HepG2 (cell line): Measurements from ENCODE around the gene UBE4A. TPM values are rescaled to one million over a fixed set of nuclear protein-coding genes. Genes with fewer than 3 reads are reported as not detected.
A peak's percentile ranks its signal among the peaks of the same experiment; 100 is the strongest.

Experiments
- PLRG1 ChIP-seq: fragments of 450-650 bp; conservative IDR thresholded peaks from 2 replicates; pipeline ENCODE4 v1.6.1; 2016
- SAP130 ChIP-seq: IDR thresholded peaks from 2 replicates; pipeline ENCODE4 v1.6.1; 2016; ENCODE audit warnings: low read depth
- ZNF563 ChIP-seq: sonication (generic); formaldehyde crosslinking; IDR thresholded peaks from 2 replicates; pipeline ENCODE4 v1.8.0; 2022; ENCODE audit warnings: mild to moderate bottlenecking, moderate library complexity, missing genetic modification reagents
- polyA plus RNA-seq, 8 experiments: library from polyadenylated mRNA; depleted of rRNA in 3 of 8; stranded (reverse) in 7 of 8; unstranded in 1 of 8; fragments of >200 nt; fragmentation: Illumina TruSeq in 4 of 8; extraction: Trizol in 4 of 8; gene quantifications; 2 replicates each; pipeline versions ENCODE4 v1.2.1 to v1.2.3, GENCODE V29; 2011 to 2016; ENCODE audit warnings: low read depth in 4 of 8, missing spikeins in 1 of 8, mixed read lengths in 1 of 8; ENCODE audit not compliant: insufficient read depth in 1 of 8
- total RNA-seq, 5 experiments: library from RNA; depleted of rRNA; stranded (reverse); fragments of >200 nt; fragmentation: Illumina TruSeq; extraction: Trizol; gene quantifications; 2 replicates each; pipeline ENCODE4 v1.2.3, GENCODE V29; 2016; ENCODE audit warnings: low read depth in 1 of 5
- TF ChIP-seq, protein P1 (sequence below): sonication (generic); formaldehyde crosslinking; IDR thresholded peaks from 2 replicates; pipeline ENCODE4 v1.8.0; 2023; ENCODE audit warnings: mild to moderate bottlenecking, missing genetic modification reagents
- TF ChIP-seq, protein P2 (sequence below): sonication (generic); formaldehyde crosslinking; IDR thresholded peaks from 2 replicates; pipeline ENCODE4 v1.4.0; 2020; ENCODE audit warnings: missing genetic modification reagents
- TF ChIP-seq, protein P3 (sequence below): IDR thresholded peaks from 2 replicates; pipeline ENCODE4 v1.6.1; 2012; ENCODE audit warnings: inconsistent platforms
- TF ChIP-seq, protein P4 (sequence below): sonication (generic); formaldehyde crosslinking; IDR thresholded peaks from 2 replicates; pipeline ENCODE4 v1.4.0; 2020; ENCODE audit warnings: missing genetic modification reagents

UBE4A gene
- total and polyA plus RNA-seq, 2 of the 13 experiments (the other 11 are each of a cell fraction or from before 2014, with no cell fraction given), result 15.1 to 32.7 TPM

DNA sequence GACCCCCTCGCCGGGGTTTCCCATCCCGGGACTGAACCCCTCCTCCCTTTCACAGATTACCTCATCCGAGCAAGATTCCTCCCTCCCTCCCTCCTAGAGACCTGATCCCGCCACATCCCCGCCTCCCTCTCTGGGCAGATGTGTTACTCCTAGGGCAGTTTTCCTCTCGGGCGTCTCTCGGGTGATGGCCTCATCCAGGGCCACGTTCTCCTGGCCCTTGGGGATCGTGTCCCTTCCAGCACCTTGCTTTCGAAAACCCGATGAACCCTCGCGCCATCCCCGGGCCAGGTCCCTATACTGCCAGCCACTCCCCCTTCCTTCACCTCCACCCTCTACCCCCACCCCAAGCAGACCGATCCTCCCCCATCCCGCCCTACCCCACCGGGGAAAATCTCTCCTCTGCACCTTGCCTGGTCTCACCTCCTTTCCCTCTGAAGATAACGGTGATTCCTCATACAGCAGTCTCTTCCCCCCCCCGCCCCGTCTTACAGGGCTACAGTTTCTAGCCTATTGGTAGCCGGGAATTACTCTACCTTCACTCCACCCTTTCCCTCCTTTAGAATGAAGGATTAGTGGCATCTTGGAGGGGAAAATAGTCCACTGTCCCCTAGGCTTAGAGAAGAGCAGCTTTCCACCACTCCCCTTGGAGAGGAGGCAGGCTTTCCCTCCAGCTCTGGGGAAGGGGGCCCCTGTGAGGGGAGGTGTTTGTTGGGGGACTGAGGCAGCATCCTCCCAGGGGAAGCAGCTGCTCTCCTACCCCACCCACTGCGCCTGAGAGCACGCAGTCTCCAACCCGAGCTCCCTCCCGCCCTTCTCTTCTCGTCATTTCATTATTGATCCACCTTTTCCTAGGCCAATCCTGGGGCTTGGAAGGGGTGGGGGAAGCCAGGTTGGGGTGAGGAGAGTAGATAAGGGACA is 78.1 kb downstream of the UBE4A start (continued):
- TF ChIP-seq, protein P1, sequence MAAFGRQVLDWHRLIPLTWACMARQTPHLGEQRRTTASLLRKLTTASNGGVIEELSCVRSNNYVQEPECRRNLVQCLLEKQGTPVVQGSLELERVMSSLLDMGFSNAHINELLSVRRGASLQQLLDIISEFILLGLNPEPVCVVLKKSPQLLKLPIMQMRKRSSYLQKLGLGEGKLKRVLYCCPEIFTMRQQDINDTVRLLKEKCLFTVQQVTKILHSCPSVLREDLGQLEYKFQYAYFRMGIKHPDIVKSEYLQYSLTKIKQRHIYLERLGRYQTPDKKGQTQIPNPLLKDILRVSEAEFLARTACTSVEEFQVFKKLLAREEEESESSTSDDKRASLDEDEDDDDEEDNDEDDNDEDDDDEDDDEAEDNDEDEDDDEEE (CRISPR knock-in tag), result 0 out of 2 replicates have a peak, but pooled peaks have one; percentile 49
- TF ChIP-seq, protein P2, sequence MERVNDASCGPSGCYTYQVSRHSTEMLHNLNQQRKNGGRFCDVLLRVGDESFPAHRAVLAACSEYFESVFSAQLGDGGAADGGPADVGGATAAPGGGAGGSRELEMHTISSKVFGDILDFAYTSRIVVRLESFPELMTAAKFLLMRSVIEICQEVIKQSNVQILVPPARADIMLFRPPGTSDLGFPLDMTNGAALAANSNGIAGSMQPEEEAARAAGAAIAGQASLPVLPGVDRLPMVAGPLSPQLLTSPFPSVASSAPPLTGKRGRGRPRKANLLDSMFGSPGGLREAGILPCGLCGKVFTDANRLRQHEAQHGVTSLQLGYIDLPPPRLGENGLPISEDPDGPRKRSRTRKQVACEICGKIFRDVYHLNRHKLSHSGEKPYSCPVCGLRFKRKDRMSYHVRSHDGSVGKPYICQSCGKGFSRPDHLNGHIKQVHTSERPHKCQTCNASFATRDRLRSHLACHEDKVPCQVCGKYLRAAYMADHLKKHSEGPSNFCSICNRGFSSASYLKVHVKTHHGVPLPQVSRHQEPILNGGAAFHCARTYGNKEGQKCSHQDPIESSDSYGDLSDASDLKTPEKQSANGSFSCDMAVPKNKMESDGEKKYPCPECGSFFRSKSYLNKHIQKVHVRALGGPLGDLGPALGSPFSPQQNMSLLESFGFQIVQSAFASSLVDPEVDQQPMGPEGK (CRISPR knock-in tag), result 0 out of 2 replicates have a peak, but pooled peaks have one; percentile 25
- TF ChIP-seq SAP130 (peak; percentile 60), PLRG1 (no peak), ZNF563 (peak; percentile 38; the same call in 1 of the 2 replicates)
- TF ChIP-seq, protein P3, sequence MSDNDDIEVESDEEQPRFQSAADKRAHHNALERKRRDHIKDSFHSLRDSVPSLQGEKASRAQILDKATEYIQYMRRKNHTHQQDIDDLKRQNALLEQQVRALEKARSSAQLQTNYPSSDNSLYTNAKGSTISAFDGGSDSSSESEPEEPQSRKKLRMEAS, result 0 out of 2 replicates have a peak, but pooled peaks have one; percentile 15
- TF ChIP-seq, protein P4, sequence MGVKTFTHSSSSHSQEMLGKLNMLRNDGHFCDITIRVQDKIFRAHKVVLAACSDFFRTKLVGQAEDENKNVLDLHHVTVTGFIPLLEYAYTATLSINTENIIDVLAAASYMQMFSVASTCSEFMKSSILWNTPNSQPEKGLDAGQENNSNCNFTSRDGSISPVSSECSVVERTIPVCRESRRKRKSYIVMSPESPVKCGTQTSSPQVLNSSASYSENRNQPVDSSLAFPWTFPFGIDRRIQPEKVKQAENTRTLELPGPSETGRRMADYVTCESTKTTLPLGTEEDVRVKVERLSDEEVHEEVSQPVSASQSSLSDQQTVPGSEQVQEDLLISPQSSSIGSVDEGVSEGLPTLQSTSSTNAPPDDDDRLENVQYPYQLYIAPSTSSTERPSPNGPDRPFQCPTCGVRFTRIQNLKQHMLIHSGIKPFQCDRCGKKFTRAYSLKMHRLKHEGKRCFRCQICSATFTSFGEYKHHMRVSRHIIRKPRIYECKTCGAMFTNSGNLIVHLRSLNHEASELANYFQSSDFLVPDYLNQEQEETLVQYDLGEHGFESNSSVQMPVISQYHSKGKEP, result no peak
